ENCODE data around the gene DCST1.

Gene DCST1

GRCh38 chr1:155057788-155058211, 24.2 kb downstream of the DCST1 start:
- H3K36me3 Mint-ChIP-seq (ENCODE audit: low read depth): peaks cover 14% of the 10 kb centered on the region

GRCh38 chr1:155060736-155061135, 27.1 kb downstream of the DCST1 start:
- H3K36me3 Mint-ChIP-seq (ENCODE audit: low read depth): peaks cover 14% of the 10 kb centered on the region
- H3K27me3 Mint-ChIP-seq (ENCODE audit: low read depth): peaks cover 5% of the 10 kb centered on the region
- no peak overlapping the region for H3K4me3 Mint-ChIP-seq
- peaks cover 21% of the 10 kb centered on the region for H3K4me1 Mint-ChIP-seq (ENCODE audit: low read depth)
- no peaks in the 10 kb centered on the region for H3K9me3 Mint-ChIP-seq
- H3K27ac Mint-ChIP-seq: no peak overlapping the region

More at GRCh38 chr1:155057788-155058211, 24.2 kb downstream of the DCST1 start:
- no peaks in the 10 kb centered on the region for H3K27me3 Mint-ChIP-seq (ENCODE audit: low read depth)
- H3K27ac Mint-ChIP-seq: no peak overlapping the region
- no peak overlapping the region for H3K4me3 Mint-ChIP-seq
- peaks cover 14% of the 10 kb centered on the region for H3K4me1 Mint-ChIP-seq (ENCODE audit: low read depth)
- no peaks in the 10 kb centered on the region for H3K9me3 Mint-ChIP-seq

- Mint-ChIP-seq H3K4me3 (peak overlapping the region; percentile 28), H3K4me1 (ENCODE audit: low read depth) (peaks cover 21% of the 10 kb centered on the region), H3K36me3 (ENCODE audit: low read depth) (peaks cover 12% of the 10 kb centered on the region), H3K9me3 (no peaks in the 10 kb centered on the region), H3K27ac (no peak overlapping the region), H3K27me3 (ENCODE audit: low read depth) (peaks cover 5% of the 10 kb centered on the region)
Observed at GRCh38 chr1:155061381-155062150, 27.9 kb downstream of the DCST1 start.

- H3K4me3 Mint-ChIP-seq: no peak overlapping the region
Observed at GRCh38 chr1:155062151-155062686, 28.6 kb downstream of the DCST1 start.

GRCh38 chr1:155062702-155063411, 29.2 kb downstream of the DCST1 start:
- peaks cover 5% of the 10 kb centered on the region for H3K27me3 Mint-ChIP-seq (ENCODE audit: low read depth)
- H3K9me3 Mint-ChIP-seq: no peaks in the 10 kb centered on the region
- peak overlapping the region; percentile 79 for H3K4me3 Mint-ChIP-seq
- peaks cover 14% of the 10 kb centered on the region for H3K36me3 Mint-ChIP-seq (ENCODE audit: low read depth)
- no peak overlapping the region for H3K27ac Mint-ChIP-seq
- peaks cover 21% of the 10 kb centered on the region for H3K4me1 Mint-ChIP-seq (ENCODE audit: low read depth)

More at GRCh38 chr1:155062151-155062686, 28.6 kb downstream of the DCST1 start:
- no peak overlapping the region for H3K27ac Mint-ChIP-seq
- peaks cover 21% of the 10 kb centered on the region for H3K4me1 Mint-ChIP-seq (ENCODE audit: low read depth)
- H3K36me3 Mint-ChIP-seq (ENCODE audit: low read depth): peaks cover 17% of the 10 kb centered on the region
- no peaks in the 10 kb centered on the region for H3K9me3 Mint-ChIP-seq
- H3K27me3 Mint-ChIP-seq (ENCODE audit: low read depth): peaks cover 5% of the 10 kb centered on the region

- peaks cover 21% of the 10 kb centered on the region for H3K4me1 Mint-ChIP-seq (ENCODE audit: low read depth)
- H3K27me3 Mint-ChIP-seq (ENCODE audit: low read depth): peaks cover 5% of the 10 kb centered on the region
- H3K36me3 Mint-ChIP-seq (ENCODE audit: low read depth): peaks cover 14% of the 10 kb centered on the region
- peak within 1 kb of the TSS; percentile 66 for H3K27ac Mint-ChIP-seq
- H3K4me3 Mint-ChIP-seq: peak within 1 kb of the TSS; percentile 89
- no peaks in the 10 kb centered on the region for H3K9me3 Mint-ChIP-seq
Observed at GRCh38 chr1:155063550-155064110, 30.0 kb downstream of the DCST1 start, which contains the start of gene EFNA4. TSS of gene EFNA4 (plus strand) at chr1:155063740. CDS start at chr1:155063824, 84 bp downstream.

- Mint-ChIP-seq H3K27me3 (ENCODE audit: low read depth) (peaks cover 5% of the 10 kb centered on the region), H3K4me3 (peak overlapping the region; percentile 89), H3K27ac (peak overlapping the region; percentile 66), H3K9me3 (no peaks in the 10 kb centered on the region), H3K4me1 (ENCODE audit: low read depth) (peaks cover 21% of the 10 kb centered on the region), H3K36me3 (ENCODE audit: low read depth) (peaks cover 14% of the 10 kb centered on the region)
Observed at GRCh38 chr1:155064111-155064831, 30.6 kb downstream of the DCST1 start.

- Mint-ChIP-seq H3K4me3 (peak overlapping the region; percentile 89), H3K4me1 (ENCODE audit: low read depth) (peaks cover 21% of the 10 kb centered on the region)
Observed at GRCh38 chr1:155064832-155065429, 31.3 kb downstream of the DCST1 start.

GRCh38 chr1:155066777-155067176, 33.2 kb downstream of the DCST1 start:
- no peak overlapping the region for H3K27ac Mint-ChIP-seq

More at GRCh38 chr1:155064832-155065429, 31.3 kb downstream of the DCST1 start:
- peaks cover 14% of the 10 kb centered on the region for H3K36me3 Mint-ChIP-seq (ENCODE audit: low read depth)
- peaks cover 5% of the 10 kb centered on the region for H3K27me3 Mint-ChIP-seq (ENCODE audit: low read depth)
- H3K27ac Mint-ChIP-seq: no peak overlapping the region
- H3K9me3 Mint-ChIP-seq: no peaks in the 10 kb centered on the region

GRCh38 chr1:155068599-155068998, 35.0 kb downstream of the DCST1 start:
- Mint-ChIP-seq H3K9me3 (no peaks in the 10 kb centered on the region), H3K36me3 (ENCODE audit: low read depth) (peaks cover 7% of the 10 kb centered on the region), H3K27me3 (ENCODE audit: low read depth) (peaks cover 16% of the 10 kb centered on the region), H3K4me3 (no peak overlapping the region), H3K4me1 (ENCODE audit: low read depth) (peaks cover 29% of the 10 kb centered on the region), H3K27ac (peak overlapping the region; percentile 3)

More at GRCh38 chr1:155066777-155067176, 33.2 kb downstream of the DCST1 start:
- H3K27me3 Mint-ChIP-seq (ENCODE audit: low read depth): peaks cover 10% of the 10 kb centered on the region
- peaks cover 7% of the 10 kb centered on the region for H3K36me3 Mint-ChIP-seq (ENCODE audit: low read depth)
- H3K4me1 Mint-ChIP-seq (ENCODE audit: low read depth): peaks cover 22% of the 10 kb centered on the region
- no peaks in the 10 kb centered on the region for H3K9me3 Mint-ChIP-seq
- no peak overlapping the region for H3K4me3 Mint-ChIP-seq

- H3K9me3 Mint-ChIP-seq: no peaks in the 10 kb centered on the region
Observed at GRCh38 chr1:155069551-155070157, 36.0 kb downstream of the DCST1 start.

GRCh38 chr1:155070158-155070621, 36.6 kb downstream of the DCST1 start:
- peaks cover 11% of the 10 kb centered on the region for H3K27me3 Mint-ChIP-seq (ENCODE audit: low read depth)
- H3K4me1 Mint-ChIP-seq (ENCODE audit: low read depth): peaks cover 27% of the 10 kb centered on the region
- H3K4me3 Mint-ChIP-seq: no peak overlapping the region
- H3K36me3 Mint-ChIP-seq (ENCODE audit: low read depth): peaks cover 5% of the 10 kb centered on the region
- H3K27ac Mint-ChIP-seq: no peak overlapping the region
- H3K9me3 Mint-ChIP-seq: no peaks in the 10 kb centered on the region

More at GRCh38 chr1:155069551-155070157, 36.0 kb downstream of the DCST1 start:
- H3K36me3 Mint-ChIP-seq (ENCODE audit: low read depth): peaks cover 5% of the 10 kb centered on the region
- H3K27ac Mint-ChIP-seq: no peak overlapping the region
- H3K4me1 Mint-ChIP-seq (ENCODE audit: low read depth): peaks cover 29% of the 10 kb centered on the region
- no peak overlapping the region for H3K4me3 Mint-ChIP-seq
- H3K27me3 Mint-ChIP-seq (ENCODE audit: low read depth): peaks cover 12% of the 10 kb centered on the region
